ENCODE measurements around the gene ZNF287.
A peak's percentile ranks its signal among the peaks of the same experiment; 100 is the strongest.
"Not testable (repeated sequence)": the region's sequence is repeated elsewhere in the genome, so short reads cannot be mapped to it uniquely, and the experiment has no call there.

The ZNF287 gene

GRCh38 chr17:16568541-16569357 is at the start of gene ZNF287:
TSS of gene ZNF287 (minus strand) at chr17:16569204. CDS start at chr17:16567731, 1,473 bp downstream.
- peak; percentile 89 for DNase-seq

- no peak for DNase-seq
Observed at GRCh38 chr17:16617481-16618060, 48.6 kb upstream of the ZNF287 start.

- no peak for DNase-seq
Observed at GRCh38 chr17:16599537-16599936, 30.5 kb upstream of the ZNF287 start.

- DNase-seq = no peak
Observed at GRCh38 chr17:16593356-16594102, 24.5 kb upstream of the ZNF287 start.

- DNase-seq = peak; percentile 89
Observed at GRCh38 chr17:16589097-16589969, 20.3 kb upstream of the ZNF287 start.

GRCh38 chr17:16585796-16586195 is 16.8 kb upstream of the ZNF287 start:
- no peak for DNase-seq

GRCh38 chr17:16584273-16584995 is 15.4 kb upstream of the ZNF287 start:
- peak; percentile 85 for DNase-seq

- DNase-seq = no peak
Observed at GRCh38 chr17:16583781-16584180, 14.8 kb upstream of the ZNF287 start.

GRCh38 chr17:16573466-16573865 is 4.5 kb upstream of the ZNF287 start:
- DNase-seq = no peak

GRCh38 chr17:16569358-16569712 is 331 bp upstream of the ZNF287 start:
- no peak for DNase-seq

- no peak for DNase-seq
Observed at GRCh38 chr17:16552637-16553045, 16.4 kb downstream of the ZNF287 start.

GRCh38 chr17:16551878-16552636 is 16.9 kb downstream of the ZNF287 start:
- DNase-seq = no peak

GRCh38 chr17:16537130-16537458 is 31.9 kb downstream of the ZNF287 start:
- DNase-seq = no peak

GRCh38 chr17:16534236-16534635 is 34.8 kb downstream of the ZNF287 start:
- DNase-seq = no peak

GRCh38 chr17:16529906-16530305 is 39.1 kb downstream of the ZNF287 start:
- DNase-seq = no peak

GRCh38 chr17:16527298-16527697 is 41.7 kb downstream of the ZNF287 start:
- no peak for DNase-seq

GRCh38 chr17:16525556-16525955 is 43.4 kb downstream of the ZNF287 start:
- DNase-seq = not testable (repeated sequence)

- peak; percentile 58 for DNase-seq
Observed at GRCh38 chr17:16521070-16521727, 47.8 kb downstream of the ZNF287 start.

GRCh38 chr17:16519021-16519420 is 50.0 kb downstream of the ZNF287 start:
- DNase-seq = no peak

- DNase-seq = no peak
Observed at GRCh38 chr17:16517477-16517876, 51.5 kb downstream of the ZNF287 start.

GRCh38 chr17:16516594-16517051 is 52.4 kb downstream of the ZNF287 start:
- no peak for DNase-seq
